CD4-positive, alpha-beta T cell treated with Interleukin-17A for 1 hour (primary cell): Measurements from ENCODE around the gene ENDOG.
"Not testable (repeated sequence)": the region's sequence is repeated elsewhere in the genome, so short reads cannot be mapped to it uniquely, and the experiment has no call there.

Experiments used
- DNase-seq: peaks from one replicate; pipeline ENCODE4 v3.0.0-alpha.2; 2020

Gene ENDOG

GRCh38 chr9:128818099-128818838 is at the start of gene ENDOG:
TSS of gene ENDOG (plus strand) at chr9:128818500. CDS start at chr9:128818685, 185 bp downstream.
- DNase-seq, result peak; percentile 97

GRCh38 chr9:128768606-128769005 is 49.7 kb upstream of the ENDOG start:
- DNase-seq, result no peak

GRCh38 chr9:128770286-128771030 is 47.8 kb upstream of the ENDOG start:
- no peak for DNase-seq

- DNase-seq, result no peak
Observed at GRCh38 chr9:128771094-128771721, 47.1 kb upstream of the ENDOG start.

GRCh38 chr9:128771745-128772519 is 46.4 kb upstream of the ENDOG start, which contains the start of gene ZER1:
TSS of gene ZER1 (minus strand) at chr9:128771927. CDS start at chr9:128755565, 16,362 bp downstream.
- DNase-seq, result peak; percentile 93

- no peak for DNase-seq
Observed at GRCh38 chr9:128773049-128773448, 45.3 kb upstream of the ENDOG start.

- DNase-seq, result no peak
Observed at GRCh38 chr9:128774804-128775203, 43.5 kb upstream of the ENDOG start.

- not testable (repeated sequence) for DNase-seq
Observed at GRCh38 chr9:128780093-128780492, 38.2 kb upstream of the ENDOG start.

GRCh38 chr9:128781187-128782070 is 36.9 kb upstream of the ENDOG start:
- no peak for DNase-seq

- no peak for DNase-seq
Observed at GRCh38 chr9:128782669-128783068, 35.6 kb upstream of the ENDOG start.

- DNase-seq, result no peak
Observed at GRCh38 chr9:128785427-128785826, 32.9 kb upstream of the ENDOG start.

- peak; percentile 92 for DNase-seq
Observed at GRCh38 chr9:128786681-128787601, 31.4 kb upstream of the ENDOG start, which contains the start of gene TBC1D13. TSS of gene TBC1D13 (plus strand) at chr9:128787253. CDS start at chr9:128787354, 101 bp downstream.

GRCh38 chr9:128787659-128788058 is 30.6 kb upstream of the ENDOG start:
- no peak for DNase-seq

GRCh38 chr9:128788445-128788844 is 29.9 kb upstream of the ENDOG start:
- no peak for DNase-seq

- DNase-seq, result no peak
Observed at GRCh38 chr9:128790536-128790935, 27.8 kb upstream of the ENDOG start.

- no peak for DNase-seq
Observed at GRCh38 chr9:128792134-128792533, 26.2 kb upstream of the ENDOG start.

GRCh38 chr9:128792978-128793686 is 25.2 kb upstream of the ENDOG start:
- DNase-seq, result no peak

GRCh38 chr9:128794961-128795360 is 23.3 kb upstream of the ENDOG start:
- not testable (repeated sequence) for DNase-seq

GRCh38 chr9:128798896-128799295 is 19.4 kb upstream of the ENDOG start:
- DNase-seq, result no peak

GRCh38 chr9:128800061-128800460 is 18.2 kb upstream of the ENDOG start:
- no peak for DNase-seq
